SK-N-SH (cell line): Measurements from ENCODE around the gene CREB5. TPM values are rescaled to one million over a fixed set of nuclear protein-coding genes. Genes with fewer than 3 reads are reported as not detected.

ENCODE experiments used
- CTCF ChIA-PET: fragments of 300-600, 350-600 bp; formaldehyde crosslinking; extraction: SDS; loops from one replicate; lab custom pipeline; 2021; lab: Yijun Ruan, JAX
- POLR2A ChIA-PET: fragments of 350-600 bp; sonication (Branson Sonifier 250); formaldehyde crosslinking; extraction: SDS; loops from one replicate; lab custom pipeline; 2020; ENCODE audit warnings: antibody characterized with exemption, inconsistent platforms; lab: Yijun Ruan, JAX
- DNase-seq: peaks from one replicate; pipeline ENCODE4 v3.0.0; 2012
- H2AFZ ChIP-seq: fragments of 200-600 bp; sonication (generic); 2 replicates; pipeline ENCODE4 v1.8.1; 2016; ENCODE audit warnings: antibody characterized with exemption, mild to moderate bottlenecking, low read depth
- H3F3A ChIP-seq: fragments of 200-600 bp; sonication (generic); replicated peaks from 2 replicates; pipeline ENCODE3; 2016; ENCODE audit warnings: antibody characterized with exemption, mild to moderate bottlenecking; ENCODE audit not compliant: insufficient read depth
- H3K27ac ChIP-seq, 2 experiments: fragments of 200-500 bp in 1 of 2; fragments of 200-600 bp in 1 of 2; sonication (Bioruptor generic) in 1 of 2; sonication (generic), shearing (Covaris generic) in 1 of 2; 2 replicates each; pipeline versions ENCODE4 v1.5.1 to v1.6.1; 2014 to 2016; ENCODE audit warnings: low read depth in 2 of 2, inconsistent platforms in 1 of 2, low read length in 1 of 2, mild to moderate bottlenecking in 1 of 2, mixed read lengths in 1 of 2
- H3K27me3 ChIP-seq: fragments of 200-600 bp; sonication (generic), shearing (Covaris generic); 2 replicates; pipeline ENCODE4 v1.6.1; 2016; ENCODE audit warnings: mixed run types; ENCODE audit not compliant: insufficient read depth
- H3K36me3 ChIP-seq, 2 experiments: fragments of 200-500 bp in 1 of 2; fragments of 200-600 bp in 1 of 2; sonication (Bioruptor generic) in 1 of 2; sonication (generic) in 1 of 2; replicated peaks in 1 of 2; 2 replicates each; pipeline versions ENCODE3 to v1.5.1; 2014 to 2016; ENCODE audit warnings: low read length in 1 of 2, mild to moderate bottlenecking in 1 of 2; ENCODE audit not compliant: insufficient read depth in 2 of 2, control insufficient read depth in 1 of 2
- H3K4me1 ChIP-seq, 2 experiments: fragments of 200-500 bp in 1 of 2; fragments of 200-600 bp in 1 of 2; sonication (Bioruptor generic) in 1 of 2; sonication (generic), shearing (Covaris generic) in 1 of 2; 2 replicates each; pipeline versions ENCODE4 v1.5.1 to v1.6.1; 2014 to 2016; ENCODE audit warnings: low read depth in 1 of 2, low read length in 1 of 2, mixed run types in 1 of 2; ENCODE audit not compliant: insufficient read depth in 2 of 2, control insufficient read depth in 1 of 2
- H3K4me2 ChIP-seq: fragments of 200-600 bp; sonication (generic), shearing (Covaris generic); 2 replicates; pipeline ENCODE4 v1.6.1; 2017; ENCODE audit warnings: mixed run types
- H3K4me3 ChIP-seq, 2 experiments: fragments of 200-500 bp in 1 of 2; fragments of 200-600 bp in 1 of 2; sonication (Bioruptor generic) in 1 of 2; sonication (generic), shearing (Covaris generic) in 1 of 2; 2 replicates each; pipeline versions ENCODE4 v1.5.1 to v1.8.1; 2014 to 2016; ENCODE audit warnings: low read depth in 2 of 2, inconsistent platforms in 1 of 2, low read length in 1 of 2, mild to moderate bottlenecking in 1 of 2, mixed read lengths in 1 of 2, moderate library complexity in 1 of 2
- H3K79me2 ChIP-seq: fragments of 200-600 bp; sonication (generic); 2 replicates; pipeline ENCODE4 v1.8.1; 2017; ENCODE audit warnings: mild to moderate bottlenecking; ENCODE audit not compliant: insufficient read depth
- H3K9ac ChIP-seq: fragments of 200-600 bp; sonication (generic); 2 replicates; pipeline ENCODE4 v1.6.1; 2017; ENCODE audit warnings: mixed run types
- H3K9me2 ChIP-seq: fragments of 200-600 bp; sonication (generic); 2 replicates; pipeline ENCODE4 v1.6.1; 2017; ENCODE audit warnings: mixed run types
- H3K9me3 ChIP-seq: fragments of 200-600 bp; sonication (generic); 2 replicates; pipeline ENCODE4 v1.6.1; 2017; ENCODE audit warnings: mixed run types, mild to moderate bottlenecking, moderate library complexity
- H4K20me1 ChIP-seq: fragments of 200-600 bp; sonication (generic); 2 replicates; pipeline ENCODE4 v1.6.1; 2017; ENCODE audit warnings: mild to moderate bottlenecking, mixed run types; ENCODE audit not compliant: insufficient read depth
- GABPA ChIP-seq: IDR thresholded peaks from 2 replicates; pipeline ENCODE4 v1.4.0; 2012; ENCODE audit warnings: low read depth, mild to moderate bottlenecking
- GATA2 ChIP-seq: sonication (generic); formaldehyde crosslinking; IDR thresholded peaks from 2 replicates; pipeline ENCODE4 v1.5.0; 2020; ENCODE audit warnings: mild to moderate bottlenecking, missing genetic modification reagents
- MEF2A ChIP-seq: IDR thresholded peaks from 2 replicates; pipeline ENCODE4 v1.4.0; 2012; ENCODE audit warnings: low read depth, borderline replicate concordance
- NFIC ChIP-seq: IDR thresholded peaks from 2 replicates; pipeline ENCODE4 v1.4.0; 2012; ENCODE audit warnings: borderline replicate concordance
- PBX3 ChIP-seq: IDR thresholded peaks from 2 replicates; pipeline ENCODE4; 2012
- POLR2AphosphoS5 ChIP-seq: IDR thresholded peaks from 2 replicates; pipeline ENCODE4 v1.6.1; 2012; ENCODE audit warnings: low read depth, low read length
- RAD21 ChIP-seq: IDR thresholded peaks from 2 replicates; pipeline ENCODE4 v1.6.1; 2012; ENCODE audit warnings: mild to moderate bottlenecking, low read length
- REST ChIP-seq: IDR thresholded peaks from 2 replicates; pipeline ENCODE4 v1.6.1; 2012; ENCODE audit warnings: mild to moderate bottlenecking, low read depth, low read length, moderate library complexity
- RFX5 ChIP-seq: IDR thresholded peaks from 2 replicates; pipeline ENCODE4 v1.6.1; 2012; ENCODE audit warnings: mild to moderate bottlenecking, improper control_type of control experiment, low read length
- RXRA ChIP-seq: IDR thresholded peaks from 2 replicates; pipeline ENCODE4 v1.4.0; 2012; ENCODE audit warnings: low read depth, mild to moderate bottlenecking, borderline replicate concordance
- SMC3 ChIP-seq: IDR thresholded peaks from 2 replicates; pipeline ENCODE4 v1.6.1; 2012; ENCODE audit warnings: low read depth, low read length, improper control_type of control experiment
- TEAD4 ChIP-seq: IDR thresholded peaks from 2 replicates; pipeline ENCODE4 v1.4.0; 2012; ENCODE audit warnings: mild to moderate bottlenecking, borderline replicate concordance; ENCODE audit not compliant: insufficient read depth
- YY1 ChIP-seq: IDR thresholded peaks from 2 replicates; pipeline ENCODE4 v1.4.0; 2012; ENCODE audit warnings: low read depth, mild to moderate bottlenecking
- WGBS: methylation state at CpG from one replicate; pipeline ENCODE4 v1.1.6; 2017; ENCODE audit warnings: low lambda C conversion rate; 5-methylcytosine and 5-hydroxymethylcytosine counted together
- polyA plus RNA-seq, 3 experiments: library from polyadenylated mRNA; depleted of rRNA; stranded (reverse); fragments of >200 nt; gene quantifications; 2 replicates each; pipeline ENCODE4 v1.2.3, GENCODE V29; 2012
- TF ChIP-seq, protein P1 (sequence below): IDR thresholded peaks from 2 replicates; pipeline ENCODE4 v1.4.0; 2012; ENCODE audit warnings: low read depth, borderline replicate concordance
- TF ChIP-seq, protein P2 (sequence below): IDR thresholded peaks from 2 replicates; pipeline ENCODE4 v1.4.0; 2012; ENCODE audit warnings: low read depth

CREB5 gene
- polyA plus RNA-seq, 1 of the 3 experiments (the other 2 are of a cell fraction) = 19.3 TPM

DNA sequence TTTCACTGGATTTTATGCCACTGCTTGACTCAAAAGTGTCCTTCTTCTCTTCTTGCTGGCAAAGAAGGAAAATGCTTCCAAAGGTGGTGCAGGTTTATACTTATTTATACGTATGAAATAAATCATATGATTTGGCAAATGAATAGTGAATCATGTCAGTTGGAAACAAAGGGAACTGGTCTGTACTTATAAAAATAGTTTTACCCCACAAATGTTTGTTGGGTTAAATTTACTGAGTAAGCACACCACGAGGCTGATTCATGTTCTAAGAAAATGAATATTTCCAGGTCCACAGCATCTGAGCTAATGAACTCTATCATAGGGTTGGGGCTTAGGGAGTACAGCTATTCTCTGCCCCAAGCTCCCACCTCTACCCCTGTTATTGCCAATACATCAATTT is 313.6 kb downstream of the CREB5 start:
- Histone ChIP-seq H3K9ac (no peak overlapping the region), H3K27ac (no peak overlapping the region; a peak in 1 of 4 replicates), H2AFZ (no peak overlapping the region), H4K20me1 (no peaks in the 10 kb centered on the region), H3K27me3 (no peaks in the 10 kb centered on the region), H3K36me3 (peaks cover 4 to 6% of the 10 kb centered on the region in 2 experiments), H3K9me2 (no peaks in the 10 kb centered on the region), H3K9me3 (no peaks in the 10 kb centered on the region), H3K79me2 (no peaks in the 10 kb centered on the region), H3K4me1 (peaks cover 0 to 5% of the 10 kb centered on the region in 2 experiments; a peak in 2 of 4 replicates)
- POLR2A ChIA-PET = no interaction called here
- CTCF ChIA-PET = interaction anchor here (1.6 kb wide), 1 partner anchor 12 kb away, joined by 6 read pairs; no protein-coding TSS in a partner anchor
- no peak for DNase-seq
- no peak for TF ChIP-seq MEF2A
- peak; percentile 35; the same call in 1 of the 2 replicates for TF ChIP-seq PBX3
- TF ChIP-seq, all 33 proteins: peak for 1
- WGBS = 56% methylated on average over 2 of the region's 2 CpGs
- Histone ChIP-seq H3K4me2 (no peak overlapping the region), H3F3A (no peaks in the 10 kb centered on the region), H3K4me3 (no peak overlapping the region)

GRCh38 chr7:28726555-28726954 is 314.2 kb downstream of the CREB5 start:
- Histone ChIP-seq H4K20me1 (no peaks in the 10 kb centered on the region), H3K9ac (no peak overlapping the region), H3K79me2 (no peaks in the 10 kb centered on the region), H2AFZ (no peak overlapping the region), H3K4me2 (no peak overlapping the region), H3K27ac (no peak overlapping the region; a peak in 1 of 4 replicates), H3K27me3 (no peaks in the 10 kb centered on the region), H3K4me3 (no peak overlapping the region), H3K4me1 (peaks cover 0 to 5% of the 10 kb centered on the region in 2 experiments; a peak in 3 of 4 replicates), H3K36me3 (peaks cover 4 to 6% of the 10 kb centered on the region in 2 experiments), H3K9me3 (no peaks in the 10 kb centered on the region), H3K9me2 (no peaks in the 10 kb centered on the region), H3F3A (no peaks in the 10 kb centered on the region)
- peak; percentile 57; the same call in 1 of the 2 replicates for TF ChIP-seq RFX5
- TF ChIP-seq YY1 = no peak
- TF ChIP-seq RAD21 = peak; percentile 19; the same call in 1 of the 2 replicates
- TF ChIP-seq, protein P1, sequence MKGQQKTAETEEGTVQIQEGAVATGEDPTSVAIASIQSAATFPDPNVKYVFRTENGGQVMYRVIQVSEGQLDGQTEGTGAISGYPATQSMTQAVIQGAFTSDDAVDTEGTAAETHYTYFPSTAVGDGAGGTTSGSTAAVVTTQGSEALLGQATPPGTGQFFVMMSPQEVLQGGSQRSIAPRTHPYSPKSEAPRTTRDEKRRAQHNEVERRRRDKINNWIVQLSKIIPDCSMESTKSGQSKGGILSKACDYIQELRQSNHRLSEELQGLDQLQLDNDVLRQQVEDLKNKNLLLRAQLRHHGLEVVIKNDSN = no peak
- ChIA-PET CTCF (interaction anchor here (0.6 to 1.6 kb wide), 2 partner anchors 12 to 364 kb away, joined by 3 to 6 read pairs; no protein-coding TSS in a partner anchor), POLR2A (no interaction called here)
- DNase-seq = no peak
- WGBS = 71% methylated on average over 1 of the region's 1 CpG

- Histone ChIP-seq H3K4me1 (peaks cover 5 to 7% of the 10 kb centered on the region in 2 experiments), H3F3A (no peaks in the 10 kb centered on the region), H3K9me3 (no peaks in the 10 kb centered on the region), H3K4me2 (no peak overlapping the region), H3K4me3 (no peak overlapping the region), H3K9ac (no peak overlapping the region), H3K27ac (no peak overlapping the region), H3K27me3 (no peaks in the 10 kb centered on the region), H3K9me2 (no peaks in the 10 kb centered on the region), H4K20me1 (no peaks in the 10 kb centered on the region), H3K79me2 (no peaks in the 10 kb centered on the region), H2AFZ (no peak overlapping the region), H3K36me3 (peaks cover 1 to 6% of the 10 kb centered on the region in 2 experiments)
- WGBS = 87% methylated on average over 8 of the region's 8 CpGs
- no peak for DNase-seq
- CTCF ChIA-PET = interaction anchor here (1.0 to 1.4 kb wide), 3 partner anchors 9 to 193 kb away, joined by 3 to 4 read pairs (median 4); no protein-coding TSS in a partner anchor
- POLR2A ChIA-PET = interaction anchor here (0.6 kb wide), 1 partner anchor 956 kb away, joined by 3 read pairs; no protein-coding TSS in a partner anchor
- TF ChIP-seq GABPA (no peak), GATA2 (CRISPR knock-in tag) (no peak), RAD21 (no peak), REST (no peak), TEAD4 (no peak), POLR2AphosphoS5 (no peak), SMC3 (no peak), RXRA (no peak), NFIC (no peak)
- TF ChIP-seq, protein P2, sequence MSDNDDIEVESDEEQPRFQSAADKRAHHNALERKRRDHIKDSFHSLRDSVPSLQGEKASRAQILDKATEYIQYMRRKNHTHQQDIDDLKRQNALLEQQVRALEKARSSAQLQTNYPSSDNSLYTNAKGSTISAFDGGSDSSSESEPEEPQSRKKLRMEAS = no peak
- TF ChIP-seq, protein P1 = no peak
Observed at GRCh38 chr7:28729281-28729680, 317.0 kb downstream of the CREB5 start.
